GM21786 (cell line): ENCODE measurements around the gene COL23A1.

ENCODE experiments used
- ATAC-seq: cut with Tn5 transposase; IDR thresholded peaks from one replicate; pipeline ENCODE4 v1.9.1; 2021; ENCODE audit not compliant: unreplicated experiment

Gene COL23A1

DNA sequence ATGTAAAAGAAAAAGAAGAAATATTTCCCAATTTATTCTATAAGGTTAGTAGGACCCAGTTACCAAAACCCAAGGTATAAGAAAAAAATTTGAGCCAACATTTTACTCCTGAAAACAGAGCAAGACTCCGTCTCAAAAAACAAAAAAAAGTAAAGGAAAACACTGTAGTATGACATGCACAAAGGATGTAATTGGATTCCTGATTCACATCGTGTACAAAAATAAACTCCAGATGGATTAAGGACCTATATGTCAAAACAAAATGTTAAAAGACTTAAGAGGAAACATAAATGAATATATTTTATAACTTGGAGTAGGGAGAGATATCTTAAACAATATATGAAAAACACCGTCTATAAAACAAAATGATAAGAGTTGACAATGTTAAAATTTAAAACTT is 371.4 kb downstream of the COL23A1 start:
- ATAC-seq, result no peak

DNA sequence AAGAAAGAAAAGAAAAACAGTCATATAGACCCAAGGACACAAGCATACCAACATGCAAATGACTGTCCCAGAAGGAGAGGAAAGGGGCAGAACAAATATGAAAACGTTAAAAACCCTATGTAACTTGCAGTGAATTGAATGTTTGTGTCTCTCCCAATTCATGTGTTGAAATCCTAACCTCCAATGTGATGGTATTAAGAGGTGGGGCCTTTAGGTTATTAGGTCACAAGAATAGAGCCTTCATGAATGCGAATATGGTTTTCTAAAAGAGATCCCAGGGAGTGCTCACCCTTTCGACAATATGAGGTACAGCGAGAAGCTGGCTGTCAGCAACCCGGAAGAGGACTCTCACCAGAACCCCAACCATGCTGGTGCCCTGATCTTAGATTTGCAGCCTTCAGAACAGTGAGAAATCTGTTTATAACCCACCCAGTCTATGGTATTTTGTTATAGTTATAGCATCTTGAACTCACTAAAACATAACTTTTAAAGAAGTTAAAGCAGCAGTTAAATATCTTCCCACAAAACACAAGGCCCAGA is 371.9 kb downstream of the COL23A1 start:
- no peak for ATAC-seq

DNA sequence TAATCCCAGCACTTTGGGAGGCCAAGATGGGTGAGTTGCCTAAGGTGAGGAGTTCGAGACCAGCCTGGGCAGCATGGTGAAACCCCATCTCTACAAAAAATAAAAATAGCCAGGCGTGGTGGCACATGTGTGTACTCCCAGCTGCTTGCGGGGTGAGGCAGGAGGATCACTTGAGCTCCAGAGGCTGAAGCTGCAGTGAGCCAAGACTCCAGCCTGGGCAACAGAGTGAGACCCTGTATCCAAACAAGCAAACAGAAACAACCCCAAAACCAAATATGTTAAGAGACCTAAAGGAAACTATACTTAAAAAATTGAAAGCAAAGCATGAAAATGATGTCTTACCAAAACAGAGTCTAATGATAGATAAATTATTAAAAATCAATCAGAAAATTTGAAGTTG is 373.4 kb downstream of the COL23A1 start:
- no peak for ATAC-seq

DNA sequence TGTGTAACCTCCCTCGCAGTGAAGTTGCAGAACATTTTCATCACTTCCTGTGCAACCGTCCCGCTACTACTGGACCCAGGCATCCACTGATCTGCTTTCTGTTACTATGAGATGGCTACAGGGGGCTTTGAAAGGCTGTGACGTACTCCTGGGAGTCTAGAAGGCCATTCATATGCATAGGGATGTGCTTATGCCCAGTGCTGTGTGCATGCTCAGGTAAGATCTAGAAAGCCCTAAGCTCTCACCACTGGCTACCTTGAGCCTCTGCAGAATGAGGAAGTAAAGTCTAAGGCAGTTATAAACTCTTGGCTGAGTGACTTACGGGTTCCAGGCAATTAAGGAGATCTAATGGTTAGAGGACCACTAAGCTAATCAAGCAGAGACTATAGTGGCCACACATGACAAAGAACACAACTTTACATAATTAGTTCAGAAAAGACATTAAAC is 374.1 kb downstream of the COL23A1 start:
- no peak for ATAC-seq

GRCh38 chr5:178215280-178216002 is 374.8 kb downstream of the COL23A1 start:
- no peak for ATAC-seq

GRCh38 chr5:178214160-178214803 is 375.9 kb downstream of the COL23A1 start:
- ATAC-seq, result no peak

GRCh38 chr5:178213748-178214151 is 376.4 kb downstream of the COL23A1 start:
- ATAC-seq, result no peak

DNA sequence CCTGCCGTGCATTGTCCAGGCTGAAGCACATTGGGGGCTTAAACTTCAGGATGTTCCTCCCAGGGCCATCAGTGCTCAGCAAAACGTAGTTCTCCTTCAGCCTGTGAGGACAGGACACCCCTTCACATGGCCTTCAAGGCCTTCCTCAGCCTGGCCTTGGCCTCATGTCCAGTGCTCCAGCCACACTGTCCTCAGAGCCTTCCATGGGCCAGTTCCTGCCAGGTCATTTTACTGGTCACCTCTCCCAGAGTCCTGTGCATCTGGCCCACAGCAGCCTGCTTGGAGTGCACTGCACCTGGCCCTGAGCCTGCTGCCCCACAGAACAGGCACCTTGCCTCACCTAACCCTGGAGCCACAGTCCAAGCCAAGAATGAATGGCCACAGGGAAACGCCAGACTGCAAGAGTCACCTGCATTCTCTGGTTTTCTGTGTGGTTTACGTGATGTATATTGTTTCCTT is 377.2 kb downstream of the COL23A1 start:
- no peak for ATAC-seq

GRCh38 chr5:178212241-178213002 is 377.8 kb downstream of the COL23A1 start:
- ATAC-seq, result no peak

GRCh38 chr5:178211095-178212048 is 378.8 kb downstream of the COL23A1 start:
- no peak for ATAC-seq

DNA sequence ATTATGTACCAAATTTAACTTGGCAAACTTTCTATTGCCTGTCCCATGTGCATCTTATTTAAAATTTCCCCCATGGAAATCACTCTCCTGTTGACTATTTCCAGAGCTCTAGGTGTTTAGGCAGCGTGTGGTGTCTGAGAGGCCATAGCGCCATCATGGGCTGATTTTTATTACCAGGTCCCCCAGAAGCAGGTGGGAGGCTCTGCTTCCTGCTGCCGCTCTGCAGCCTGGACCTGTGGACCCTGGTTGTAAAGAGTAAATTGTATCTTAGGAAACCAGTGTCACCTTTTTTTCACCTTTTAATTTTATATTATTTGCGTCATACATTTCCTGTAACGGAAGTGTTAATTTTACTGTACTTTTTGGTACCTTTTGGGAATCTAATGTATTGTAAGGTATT is 379.5 kb downstream of the COL23A1 start:
- ATAC-seq, result no peak

GRCh38 chr5:178210073-178210535 is 380.1 kb downstream of the COL23A1 start:
- no peak for ATAC-seq

- ATAC-seq, result no peak
Observed at GRCh38 chr5:178209334-178210072, 380.7 kb downstream of the COL23A1 start.

DNA sequence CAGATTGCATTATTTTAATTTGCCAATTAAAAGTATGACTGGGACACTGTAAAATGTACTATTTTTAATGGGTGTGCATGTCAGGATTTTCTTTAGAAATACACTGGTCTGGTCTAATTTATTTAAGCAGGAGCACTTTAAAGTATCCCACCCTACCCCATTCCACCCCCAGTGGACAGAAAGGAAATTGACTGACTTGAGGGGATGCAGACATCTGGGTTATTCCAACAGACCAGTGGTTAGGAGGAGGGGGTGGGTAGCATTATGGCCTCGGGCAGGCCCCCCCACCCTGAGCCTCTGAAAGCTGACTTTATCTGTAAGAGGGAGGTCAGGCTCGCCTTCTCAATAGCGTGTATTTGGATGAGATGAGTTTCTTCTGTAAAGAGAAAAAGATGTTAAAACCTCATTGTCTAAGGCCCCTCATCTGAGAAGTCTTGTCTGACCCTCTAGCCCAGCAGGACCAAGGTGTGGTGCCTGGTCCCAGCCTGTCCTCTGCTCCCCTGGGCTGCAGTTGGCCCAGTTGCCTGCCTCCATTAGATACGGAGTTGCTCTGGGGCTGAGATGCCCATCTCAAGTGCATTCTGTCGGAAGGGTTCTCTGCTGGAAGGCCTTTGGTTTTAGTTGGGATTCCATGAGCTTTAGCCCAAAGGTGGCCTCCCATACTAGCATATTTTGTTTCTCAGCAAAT is 381.5 kb downstream of the COL23A1 start:
- ATAC-seq, result no peak

GRCh38 chr5:178207917-178208280 is 382.3 kb downstream of the COL23A1 start:
- ATAC-seq, result no peak

DNA sequence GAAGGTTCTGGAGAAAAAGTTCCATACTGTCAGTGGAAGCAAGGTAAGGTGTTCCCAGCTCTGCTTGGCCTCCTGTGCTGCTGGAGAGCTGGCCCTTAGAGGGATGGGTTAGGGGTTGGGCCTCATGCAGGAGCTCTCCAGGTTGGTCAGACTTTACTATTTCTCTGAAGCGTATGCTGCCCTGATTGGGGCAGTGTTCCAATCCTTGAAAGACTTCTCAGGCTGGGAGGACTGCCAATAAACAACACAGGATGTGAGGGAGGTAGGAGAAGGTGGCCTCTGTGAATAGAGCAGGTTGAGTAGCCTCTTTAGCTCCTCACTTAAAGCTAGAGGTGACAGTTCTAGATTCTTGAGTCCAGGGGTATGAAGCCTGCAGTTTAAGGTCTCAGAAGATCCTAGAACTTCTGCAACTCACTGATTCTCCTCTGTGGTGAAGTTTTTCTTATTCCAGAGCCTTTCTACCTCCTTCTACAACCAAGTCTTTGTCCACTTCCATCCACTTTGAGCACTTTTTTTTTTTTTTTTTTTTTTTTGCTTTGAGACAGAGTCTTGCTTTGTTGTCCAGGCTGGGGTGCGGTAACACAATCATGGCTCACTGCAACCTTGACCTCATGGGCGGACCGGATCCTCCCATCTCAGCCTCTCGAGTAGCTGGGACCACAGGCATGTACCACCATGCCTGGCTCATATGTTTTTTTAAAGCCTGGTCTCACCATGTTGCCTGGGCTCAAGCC is 382.8 kb downstream of the COL23A1 start:
- ATAC-seq, result no peak

DNA sequence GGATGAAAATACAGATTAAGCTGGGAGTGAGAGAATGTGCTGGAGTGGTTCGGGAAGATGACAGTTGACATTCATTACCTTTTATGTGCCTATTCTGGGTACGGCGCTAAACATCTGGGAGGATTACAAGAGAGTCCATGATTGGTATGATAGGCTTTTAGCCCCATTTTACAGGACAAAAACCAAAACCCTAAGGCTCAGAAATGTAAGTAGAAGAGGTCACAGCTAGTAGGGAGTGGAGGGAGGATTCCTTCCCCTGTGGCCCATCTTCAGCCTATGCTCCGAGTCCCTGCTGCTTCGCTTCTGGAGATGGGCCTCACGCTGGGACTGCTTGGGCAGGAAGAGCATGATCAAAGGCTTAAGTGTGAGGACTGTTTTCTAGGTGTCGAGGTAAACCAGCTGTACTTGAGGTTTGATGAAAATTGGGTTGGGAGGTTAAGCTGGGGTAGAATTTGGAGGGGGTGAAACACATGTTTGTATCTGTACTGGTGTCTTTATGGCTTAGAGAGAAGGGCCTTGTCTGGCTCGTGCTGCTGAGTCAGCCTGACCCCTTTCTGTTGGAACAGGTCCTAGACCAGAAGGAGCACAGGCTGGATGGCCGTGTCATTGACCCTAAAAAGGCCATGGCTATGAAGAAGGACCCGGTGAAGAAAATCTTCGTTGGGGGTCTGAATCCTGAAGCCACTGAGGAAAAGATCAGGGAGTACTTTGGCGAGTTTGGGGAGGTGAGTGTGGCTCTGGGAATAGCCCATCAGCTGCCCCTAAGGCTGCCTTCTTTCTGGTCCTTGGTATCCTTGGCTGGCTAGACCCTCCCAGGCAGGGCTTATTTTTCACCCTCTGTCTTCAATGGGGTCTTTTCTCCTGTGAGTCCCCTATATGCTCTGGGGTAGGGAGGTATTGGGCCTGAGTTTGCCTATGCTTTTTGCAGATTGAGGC is 383.8 kb downstream of the COL23A1 start:
- no peak for ATAC-seq

DNA sequence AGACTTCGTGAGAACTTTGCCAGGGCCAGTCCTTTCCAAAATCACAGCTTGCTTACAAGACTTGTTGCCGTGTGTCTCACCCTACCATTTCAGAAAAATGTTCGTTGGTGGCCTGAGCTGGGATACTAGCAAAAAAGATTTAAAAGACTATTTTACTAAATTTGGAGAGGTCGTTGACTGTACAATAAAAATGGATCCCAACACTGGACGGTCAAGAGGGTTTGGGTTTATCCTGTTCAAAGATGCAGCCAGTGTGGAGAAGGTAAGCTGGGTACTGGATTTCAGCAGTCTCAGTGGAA is 384.5 kb downstream of the COL23A1 start:
- no peak for ATAC-seq
